SU-DHL-6 (cell line): ENCODE results near the gene RCAN2.

ENCODE experiments used
- H2AFZ ChIP-seq: fragments of 200-600 bp; sonication (generic); 2 replicates; pipeline ENCODE4 v1.6.1; 2014; ENCODE audit warnings: low read depth, mild to moderate bottlenecking, moderate library complexity, mixed read lengths, antibody characterized with exemption, low read length; ENCODE audit not compliant: severe bottlenecking
- H3F3A ChIP-seq: fragments of 200-600 bp; shearing (Covaris generic); 2 replicates; pipeline ENCODE4 v1.6.0; 2016; ENCODE audit warnings: antibody characterized with exemption, mild to moderate bottlenecking; ENCODE audit not compliant: insufficient read depth
- H3K27ac ChIP-seq: fragments of 200-600 bp; sonication (generic); 2 replicates; pipeline ENCODE4 v1.5.1; 2016; ENCODE audit warnings: low read depth, mild to moderate bottlenecking, low read length, moderate library complexity, mixed read lengths
- H3K27me3 ChIP-seq: fragments of 200-600 bp; sonication (generic), shearing (Covaris generic); 2 replicates; pipeline ENCODE4 v1.6.0; 2014; ENCODE audit warnings: mild to moderate bottlenecking, low read length
- H3K36me3 ChIP-seq: fragments of 200-600 bp; sonication (generic); 2 replicates; pipeline ENCODE4 v1.6.1; 2014; ENCODE audit warnings: mild to moderate bottlenecking, low read length, mixed read lengths
- H3K4me2 ChIP-seq: fragments of 300-600, 200-600 bp; shearing (Covaris generic), sonication (generic); 2 replicates; pipeline ENCODE4 v1.6.0; 2014; ENCODE audit warnings: low read length, low read depth, mild to moderate bottlenecking; ENCODE audit not compliant: poor library complexity, severe bottlenecking
- H3K4me3 ChIP-seq: fragments of 200-600 bp; sonication (generic); 2 replicates; pipeline ENCODE4 v1.5.1; 2014; ENCODE audit warnings: antibody characterized with exemption, low read length, mild to moderate bottlenecking, mixed read lengths; ENCODE audit not compliant: insufficient read depth, poor library complexity, severe bottlenecking
- H3K79me2 ChIP-seq: fragments of 200-600 bp; sonication (generic); 2 replicates; pipeline ENCODE4 v1.6.1; 2014; ENCODE audit warnings: mild to moderate bottlenecking, low read length, moderate library complexity; ENCODE audit not compliant: insufficient read depth
- H3K9ac ChIP-seq: fragments of 200-600 bp; sonication (generic); 2 replicates; pipeline ENCODE4 v1.7.0; 2014; ENCODE audit warnings: mild to moderate bottlenecking, low read length
- H3K9me2 ChIP-seq: fragments of 200-600 bp; sonication (generic); replicated peaks from 2 replicates; pipeline ENCODE4 v1.6.1; 2014; ENCODE audit warnings: low read length; ENCODE audit not compliant: insufficient read depth
- H3K9me3 ChIP-seq: fragments of 200-600 bp; sonication (generic); 2 replicates; pipeline ENCODE4 v1.6.1; 2014; ENCODE audit warnings: low read length, mixed read lengths; ENCODE audit not compliant: insufficient read depth
- H4K20me1 ChIP-seq: fragments of 200-600 bp; sonication (generic); 2 replicates; pipeline ENCODE4 v1.6.1; 2014; ENCODE audit warnings: low read depth, mild to moderate bottlenecking, antibody characterized with exemption, low read length, moderate library complexity, mixed read lengths
- CTCF ChIP-seq: fragments of 200-600 bp; sonication (generic); IDR thresholded peaks from one replicate; pipeline ENCODE4 v1.5.1; 2017; ENCODE audit warnings: antibody characterized with exemption, mild to moderate bottlenecking, low read length, moderate library complexity; ENCODE audit not compliant: insufficient read depth, poor library complexity, severe bottlenecking
- EZH2phosphoT487 ChIP-seq: fragments of 200-600 bp; sonication (generic), shearing (Covaris generic); conservative IDR thresholded peaks from 2 replicates; pipeline ENCODE4 v1.6.1; 2018; ENCODE audit warnings: mild to moderate bottlenecking, antibody characterized with exemption, low read length, moderate library complexity, mixed read lengths

The RCAN2 gene

GRCh38 chr6:46291880-46292279, 199.4 kb downstream of the RCAN2 start:
- Histone ChIP-seq H3K4me2 (no peak overlapping the region), H3K27me3 (no peaks in the 10 kb centered on the region), H3K9ac (no peak overlapping the region), H3K4me3 (no peak overlapping the region), H3K27ac (no peak overlapping the region), H3K79me2 (no peaks in the 10 kb centered on the region), H3F3A (no peaks in the 10 kb centered on the region), H2AFZ (no peak overlapping the region), H3K9me2 (no peaks in the 10 kb centered on the region), H3K9me3 (no peaks in the 10 kb centered on the region), H3K36me3 (no peaks in the 10 kb centered on the region), H4K20me1 (no peaks in the 10 kb centered on the region)
- TF ChIP-seq EZH2phosphoT487 (no peak), CTCF (no peak)

GRCh38 chr6:46291275-46291633, 200.0 kb downstream of the RCAN2 start:
- TF ChIP-seq EZH2phosphoT487 (no peak), CTCF (no peak)
- H3K27ac ChIP-seq = no peak overlapping the region
- H3K9me2 ChIP-seq = no peaks in the 10 kb centered on the region
- no peak overlapping the region for H3K4me3 ChIP-seq
- no peak overlapping the region for H2AFZ ChIP-seq
- no peak overlapping the region for H3K4me2 ChIP-seq
- H3K9ac ChIP-seq = no peak overlapping the region
- H3K27me3 ChIP-seq = no peaks in the 10 kb centered on the region
- H3K9me3 ChIP-seq = no peaks in the 10 kb centered on the region
- no peaks in the 10 kb centered on the region for H3F3A ChIP-seq
- H3K79me2 ChIP-seq = no peaks in the 10 kb centered on the region
- H4K20me1 ChIP-seq = no peaks in the 10 kb centered on the region
- H3K36me3 ChIP-seq = no peaks in the 10 kb centered on the region

GRCh38 chr6:46290421-46291274, 200.6 kb downstream of the RCAN2 start:
- no peak overlapping the region for H2AFZ ChIP-seq

More at GRCh38 chr6:46290421-46291274, 200.6 kb downstream of the RCAN2 start:
- Histone ChIP-seq H3K9ac (no peak overlapping the region), H3K9me2 (no peaks in the 10 kb centered on the region), H4K20me1 (no peaks in the 10 kb centered on the region), H3K27ac (no peak overlapping the region), H3K4me3 (no peak overlapping the region), H3K36me3 (no peaks in the 10 kb centered on the region), H3K27me3 (no peaks in the 10 kb centered on the region), H3K4me2 (no peak overlapping the region), H3K9me3 (no peaks in the 10 kb centered on the region), H3K79me2 (no peaks in the 10 kb centered on the region), H3F3A (no peaks in the 10 kb centered on the region)
- TF ChIP-seq EZH2phosphoT487 = no peak
- no peak for TF ChIP-seq CTCF
